Neural progenitor cell (in vitro differentiated cells): ENCODE measurements around the gene BCL2L14. TPM values are rescaled to one million over a fixed set of nuclear protein-coding genes. Genes with fewer than 3 reads are reported as not detected.

Source experiments
- DNase-seq: peaks from one replicate; pipeline ENCODE4 v3.0.0-alpha.2; 2016; ENCODE audit warnings: low spot score
- H2AFZ ChIP-seq: fragments of 200-600 bp; sonication (generic); replicated peaks from 2 replicates; pipeline ENCODE4 v1.6.1; 2016; ENCODE audit warnings: antibody characterized with exemption
- H3F3A ChIP-seq: fragments of 200-600 bp; sonication (generic); 2 replicates; pipeline ENCODE4 v1.6.1; 2016; ENCODE audit warnings: antibody characterized with exemption, low read depth
- H3K27ac ChIP-seq: fragments of 200-600 bp; sonication (generic); 2 replicates; pipeline ENCODE4 v1.5.1; 2016; ENCODE audit warnings: mild to moderate bottlenecking
- H3K27me3 ChIP-seq: fragments of 200-600 bp; sonication (generic); 2 replicates; pipeline ENCODE4 v1.6.1; 2016; ENCODE audit warnings: mild to moderate bottlenecking, moderate library complexity
- H3K36me3 ChIP-seq: fragments of 200-600 bp; sonication (generic); 2 replicates; pipeline ENCODE4 v1.5.1; 2016
- H3K4me1 ChIP-seq: fragments of 200-600 bp; sonication (generic); 2 replicates; pipeline ENCODE4 v1.6.1; 2016; ENCODE audit warnings: mixed run types
- H3K4me2 ChIP-seq: fragments of 200-600 bp; sonication (generic); 2 replicates; pipeline ENCODE4 v1.6.1; 2016
- H3K4me3 ChIP-seq: fragments of 200-600 bp; sonication (generic); 2 replicates; pipeline ENCODE4 v1.5.1; 2016
- H3K79me2 ChIP-seq: fragments of 200-600 bp; sonication (generic); 2 replicates; pipeline ENCODE4 v1.6.1; 2016; ENCODE audit warnings: low read depth
- H3K9ac ChIP-seq: fragments of 200-600 bp; sonication (generic); 2 replicates; pipeline ENCODE4 v1.6.1; 2016
- H3K9me3 ChIP-seq: fragments of 200-600 bp; sonication (generic); 2 replicates; pipeline ENCODE4 v1.5.1; 2016; ENCODE audit warnings: low read depth
- H4K20me1 ChIP-seq: fragments of 200-600 bp; sonication (generic); 2 replicates; pipeline ENCODE4 v1.6.1; 2016; ENCODE audit warnings: low read depth
- H3K27ac Mint-ChIP-seq: 3 replicates; pipeline ENCODE4 v1.8.0; 2021; ENCODE audit warnings: mixed read lengths
- H3K27me3 Mint-ChIP-seq: 2 replicates; pipeline ENCODE4 v1.8.0; 2022; ENCODE audit warnings: low read depth, mild to moderate bottlenecking, inconsistent platforms, moderate library complexity, mixed read lengths; ENCODE audit not compliant: insufficient read depth
- H3K36me3 Mint-ChIP-seq: 3 replicates; pipeline ENCODE4 v1.8.0; 2021; ENCODE audit warnings: mixed read lengths
- H3K4me1 Mint-ChIP-seq: 3 replicates; pipeline ENCODE4 v1.8.0; 2021; ENCODE audit warnings: mixed read lengths
- H3K4me3 Mint-ChIP-seq: 3 replicates; pipeline ENCODE4 v1.8.0; 2021; ENCODE audit warnings: mild to moderate bottlenecking, moderate library complexity, mixed read lengths
- H3K9me3 Mint-ChIP-seq: 3 replicates; pipeline ENCODE4 v1.8.0; 2020; ENCODE audit warnings: mixed read lengths
- EZH2 ChIP-seq: fragments of 200-600 bp; sonication (generic); IDR thresholded peaks from 2 replicates; pipeline ENCODE4 v1.6.1; 2017; ENCODE audit warnings: antibody characterized with exemption, mild to moderate bottlenecking, moderate library complexity
- EZH2phosphoT487 ChIP-seq: fragments of 200-600 bp; sonication (generic); IDR thresholded peaks from 2 replicates; pipeline ENCODE4 v1.6.1; 2017; ENCODE audit warnings: antibody characterized with exemption
- total RNA-seq: library from RNA; depleted of rRNA; stranded (reverse); fragments of >200 nt; gene quantifications from 2 replicates; pipeline ENCODE4 v1.2.3, GENCODE V29; 2015; ENCODE audit warnings: low replicate concordance
- TF ChIP-seq, protein P1 (sequence below): fragments of 200-600 bp; sonication (generic); IDR thresholded peaks from 2 replicates; pipeline ENCODE4 v1.5.1; 2017; ENCODE audit warnings: antibody characterized with exemption, mild to moderate bottlenecking

BCL2L14 gene
- total RNA-seq, 1 donor from 2014 or later = not detected

DNA sequence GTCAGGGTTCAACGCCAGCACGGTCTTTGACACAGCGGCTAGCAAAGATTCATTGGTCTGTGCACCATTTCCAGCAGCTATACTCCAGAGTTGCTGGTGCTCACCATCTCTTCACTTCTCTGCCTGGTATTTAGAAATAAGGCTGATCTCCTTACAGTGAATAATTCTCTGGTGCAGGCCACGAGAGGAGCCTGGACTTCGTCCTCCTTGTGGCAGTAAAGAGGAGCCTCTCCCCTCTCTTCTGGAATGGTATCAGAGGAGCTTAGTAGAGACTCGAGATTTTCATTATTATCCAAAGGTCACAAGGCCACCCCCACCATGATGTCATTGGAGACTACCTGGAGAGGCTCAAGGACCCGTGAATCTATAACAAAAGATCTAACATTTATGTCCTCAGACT, 30.8 kb upstream of the BCL2L14 start:
- H2AFZ ChIP-seq = no peak overlapping the region
- H3F3A ChIP-seq = no peaks in the 10 kb centered on the region
- no peaks in the 10 kb centered on the region for H3K4me1 ChIP-seq
- no peaks in the 10 kb centered on the region for H3K36me3 ChIP-seq
- Mint-ChIP-seq H3K4me3 (no peak overlapping the region), H3K27me3 (no peaks in the 10 kb centered on the region), H3K4me1 (peaks cover 3% of the 10 kb centered on the region), H3K9me3 (peaks cover 2% of the 10 kb centered on the region), H3K27ac (no peak overlapping the region), H3K36me3 (no peaks in the 10 kb centered on the region)
- H3K4me3 ChIP-seq = no peak overlapping the region
- no peaks in the 10 kb centered on the region for H3K27me3 ChIP-seq
- TF ChIP-seq, protein P1, sequence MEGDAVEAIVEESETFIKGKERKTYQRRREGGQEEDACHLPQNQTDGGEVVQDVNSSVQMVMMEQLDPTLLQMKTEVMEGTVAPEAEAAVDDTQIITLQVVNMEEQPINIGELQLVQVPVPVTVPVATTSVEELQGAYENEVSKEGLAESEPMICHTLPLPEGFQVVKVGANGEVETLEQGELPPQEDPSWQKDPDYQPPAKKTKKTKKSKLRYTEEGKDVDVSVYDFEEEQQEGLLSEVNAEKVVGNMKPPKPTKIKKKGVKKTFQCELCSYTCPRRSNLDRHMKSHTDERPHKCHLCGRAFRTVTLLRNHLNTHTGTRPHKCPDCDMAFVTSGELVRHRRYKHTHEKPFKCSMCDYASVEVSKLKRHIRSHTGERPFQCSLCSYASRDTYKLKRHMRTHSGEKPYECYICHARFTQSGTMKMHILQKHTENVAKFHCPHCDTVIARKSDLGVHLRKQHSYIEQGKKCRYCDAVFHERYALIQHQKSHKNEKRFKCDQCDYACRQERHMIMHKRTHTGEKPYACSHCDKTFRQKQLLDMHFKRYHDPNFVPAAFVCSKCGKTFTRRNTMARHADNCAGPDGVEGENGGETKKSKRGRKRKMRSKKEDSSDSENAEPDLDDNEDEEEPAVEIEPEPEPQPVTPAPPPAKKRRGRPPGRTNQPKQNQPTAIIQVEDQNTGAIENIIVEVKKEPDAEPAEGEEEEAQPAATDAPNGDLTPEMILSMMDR = no peak
- TF ChIP-seq EZH2phosphoT487 = no peak
- TF ChIP-seq EZH2 = no peak
- no peak overlapping the region for H3K4me2 ChIP-seq
- no peak overlapping the region for H3K27ac ChIP-seq
- no peaks in the 10 kb centered on the region for H3K9me3 ChIP-seq
- no peak for DNase-seq
- H4K20me1 ChIP-seq = no peaks in the 10 kb centered on the region
- H3K79me2 ChIP-seq = no peaks in the 10 kb centered on the region
- H3K9ac ChIP-seq = no peak overlapping the region

DNA sequence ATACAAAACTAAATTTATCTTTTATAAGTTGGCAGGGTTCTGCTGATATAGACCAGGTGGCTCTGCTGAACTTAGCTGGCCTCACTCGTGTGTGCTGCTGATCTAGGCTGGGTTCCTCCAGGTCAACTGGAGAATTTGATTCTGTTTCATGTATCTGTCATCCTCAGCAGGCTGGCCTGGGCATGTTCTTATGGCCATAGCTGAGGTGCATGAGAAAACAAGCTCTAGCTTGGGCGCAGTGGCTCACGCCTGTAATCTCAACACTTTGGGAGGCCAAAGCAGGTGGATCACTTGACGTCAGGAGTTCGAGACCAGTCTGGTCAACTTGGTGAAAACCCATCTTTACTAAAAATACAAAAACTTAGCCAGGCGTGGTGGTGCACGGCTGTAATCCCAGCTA, 24.3 kb upstream of the BCL2L14 start:
- Histone ChIP-seq H3K9ac (no peak overlapping the region), H3K4me3 (no peak overlapping the region), H3K36me3 (no peaks in the 10 kb centered on the region), H2AFZ (no peak overlapping the region), H3K4me2 (no peak overlapping the region), H3K27ac (no peak overlapping the region), H3K27me3 (no peaks in the 10 kb centered on the region), H3K9me3 (no peaks in the 10 kb centered on the region), H3K79me2 (no peaks in the 10 kb centered on the region), H4K20me1 (no peaks in the 10 kb centered on the region), H3F3A (no peaks in the 10 kb centered on the region), H3K4me1 (no peaks in the 10 kb centered on the region)
- Mint-ChIP-seq H3K27ac (no peak overlapping the region), H3K4me1 (no peaks in the 10 kb centered on the region), H3K9me3 (peaks cover 3% of the 10 kb centered on the region), H3K4me3 (no peak overlapping the region), H3K27me3 (peaks cover 2% of the 10 kb centered on the region), H3K36me3 (no peaks in the 10 kb centered on the region)
- TF ChIP-seq, protein P1 = no peak
- TF ChIP-seq EZH2phosphoT487 = no peak
- TF ChIP-seq EZH2 = no peak
- DNase-seq = no peak

DNA sequence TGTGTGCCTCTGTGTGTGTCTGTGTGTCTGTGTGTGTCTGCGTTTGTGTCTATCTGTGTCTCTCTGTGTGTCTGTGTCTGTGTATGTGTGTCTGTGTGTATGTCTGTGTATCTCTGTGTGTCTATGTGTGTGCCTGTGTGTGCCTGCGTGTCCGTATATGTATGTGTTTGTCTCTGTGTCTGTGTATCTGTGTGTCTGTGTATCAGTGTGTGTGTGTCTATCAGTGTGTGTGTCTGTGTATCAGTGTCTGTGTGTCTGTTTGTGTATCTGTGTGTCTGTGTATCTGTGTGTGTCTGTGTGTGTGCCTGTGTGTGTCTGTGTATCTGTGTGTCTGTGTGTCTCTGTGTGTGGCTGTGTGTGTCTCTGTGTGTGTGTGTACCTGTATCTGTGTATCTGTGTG, 23.1 kb upstream of the BCL2L14 start:
- Mint-ChIP-seq H3K4me1 (no peaks in the 10 kb centered on the region), H3K9me3 (peaks cover 4% of the 10 kb centered on the region), H3K27ac (no peak overlapping the region), H3K27me3 (peaks cover 2% of the 10 kb centered on the region), H3K4me3 (no peak overlapping the region), H3K36me3 (no peaks in the 10 kb centered on the region)
- H4K20me1 ChIP-seq = no peaks in the 10 kb centered on the region
- H3K4me2 ChIP-seq = no peak overlapping the region
- no peaks in the 10 kb centered on the region for H3K36me3 ChIP-seq
- no peak overlapping the region for H2AFZ ChIP-seq
- no peaks in the 10 kb centered on the region for H3K4me1 ChIP-seq
- H3K4me3 ChIP-seq = no peak overlapping the region
- no peaks in the 10 kb centered on the region for H3K79me2 ChIP-seq
- H3K27ac ChIP-seq = no peak overlapping the region
- no peaks in the 10 kb centered on the region for H3F3A ChIP-seq
- H3K9ac ChIP-seq = no peak overlapping the region
- DNase-seq = no peak
- H3K27me3 ChIP-seq = no peaks in the 10 kb centered on the region
- no peaks in the 10 kb centered on the region for H3K9me3 ChIP-seq
- no peak for TF ChIP-seq EZH2
- TF ChIP-seq, protein P1 = no peak
- TF ChIP-seq EZH2phosphoT487 = no peak
